GM19455 (cell line): ENCODE measurements around the gene CYB5B.

ENCODE experiments used
- ATAC-seq: cut with Tn5 transposase; IDR thresholded peaks from one replicate; pipeline ENCODE4 v1.9.1; 2021; ENCODE audit not compliant: unreplicated experiment

Gene CYB5B

GRCh38 chr16:69424053-69424934 is at the start of gene CYB5B:
Gene CYB5B, plus strand, starts transcription at chr16:69424619. Its CDS starts 65 bp downstream, at chr16:69424684.
- ATAC-seq, result peak; percentile 98

- no peak for ATAC-seq
These were observed 47.9 kb upstream of the CYB5B start for GRCh38 chr16:69376393-69377059.

- ATAC-seq, result no peak
These were observed 46.4 kb upstream of the CYB5B start for GRCh38 chr16:69378036-69378435.

- ATAC-seq, result no peak
These were observed 45.7 kb upstream of the CYB5B start for GRCh38 chr16:69378760-69379159.

GRCh38 chr16:69381231-69381630 is 43.2 kb upstream of the CYB5B start:
- ATAC-seq, result no peak

GRCh38 chr16:69382421-69382820 is 42.0 kb upstream of the CYB5B start:
- no peak for ATAC-seq

- no peak for ATAC-seq
These were observed 39.4 kb upstream of the CYB5B start for GRCh38 chr16:69384974-69385373.

GRCh38 chr16:69386596-69386995 is 37.8 kb upstream of the CYB5B start:
- ATAC-seq, result no peak

- ATAC-seq, result no peak
These were observed 30.2 kb upstream of the CYB5B start for GRCh38 chr16:69393898-69394849.

GRCh38 chr16:69395859-69396186 is 28.6 kb upstream of the CYB5B start:
- ATAC-seq, result no peak

GRCh38 chr16:69396187-69397061 is 28.0 kb upstream of the CYB5B start:
- ATAC-seq, result no peak

GRCh38 chr16:69397821-69398521 is 26.4 kb upstream of the CYB5B start:
- no peak for ATAC-seq

GRCh38 chr16:69399361-69399760 is 25.1 kb upstream of the CYB5B start:
- ATAC-seq, result no peak

GRCh38 chr16:69402439-69402838 is 22.0 kb upstream of the CYB5B start:
- no peak for ATAC-seq

- ATAC-seq, result no peak
These were observed 20.1 kb upstream of the CYB5B start for GRCh38 chr16:69404275-69404805.

- ATAC-seq, result no peak
These were observed 19.1 kb upstream of the CYB5B start for GRCh38 chr16:69405326-69405725.

- ATAC-seq, result no peak
These were observed 18.7 kb upstream of the CYB5B start for GRCh38 chr16:69405757-69406156.

GRCh38 chr16:69406780-69407331 is 17.6 kb upstream of the CYB5B start:
- no peak for ATAC-seq

- ATAC-seq, result no peak
These were observed 16.6 kb upstream of the CYB5B start for GRCh38 chr16:69407702-69408323.
